Neural progenitor cell (in vitro differentiated cells): ENCODE measurements around the gene UPK3A.

ENCODE experiments used
- CTCF ChIP-seq: fragments of 200-600 bp; sonication (generic); IDR thresholded peaks from 2 replicates; pipeline ENCODE4 v1.5.1; 2017; ENCODE audit warnings: antibody characterized with exemption, mild to moderate bottlenecking
- EZH2 ChIP-seq: fragments of 200-600 bp; sonication (generic); IDR thresholded peaks from 2 replicates; pipeline ENCODE4 v1.6.1; 2017; ENCODE audit warnings: antibody characterized with exemption, mild to moderate bottlenecking, moderate library complexity
- EZH2phosphoT487 ChIP-seq: fragments of 200-600 bp; sonication (generic); IDR thresholded peaks from 2 replicates; pipeline ENCODE4 v1.6.1; 2017; ENCODE audit warnings: antibody characterized with exemption

DNA sequence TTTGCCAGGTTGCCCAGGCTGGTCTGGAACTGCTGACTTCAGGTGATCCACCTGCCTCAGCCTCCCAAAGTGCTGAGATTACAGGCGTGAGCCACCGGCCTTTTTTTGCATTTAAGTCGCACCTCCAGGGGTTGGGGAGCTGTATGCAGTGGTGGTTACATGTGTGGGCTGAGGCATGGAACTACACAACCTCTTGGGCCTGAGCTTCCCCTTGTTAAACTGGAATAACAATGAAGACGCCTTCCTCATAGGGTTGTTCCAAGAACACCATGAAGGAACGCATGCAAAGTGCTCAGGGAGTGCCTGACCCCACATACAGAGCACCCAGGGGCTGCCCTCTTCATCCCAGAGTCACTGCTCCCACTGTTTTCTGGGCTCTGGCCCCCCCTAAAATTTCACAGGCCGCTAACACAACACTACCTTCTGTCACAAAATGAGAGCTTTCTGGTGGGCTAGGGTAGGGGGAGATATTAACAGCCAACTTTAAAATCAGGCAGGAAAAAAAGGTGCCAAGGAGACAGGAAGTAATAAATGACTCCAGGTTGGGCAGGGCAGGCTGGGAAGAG, 23.7 kb downstream of the UPK3A start:
- no peak for TF ChIP-seq CTCF
- TF ChIP-seq EZH2, result no peak
- no peak for TF ChIP-seq EZH2phosphoT487
